ENCODE data around the gene ZNF474.

Gene ZNF474

GRCh38 chr5:122114501-122114900 is 14.8 kb upstream of the ZNF474 start:
- in situ Hi-C loops (cut with MboI; ENCODE audit: low sequenced_read_pairs), result no loop called here

- in situ Hi-C loops (cut with MboI; ENCODE audit: low sequenced_read_pairs), result no loop called here
These were observed 10.9 kb upstream of the ZNF474 start for GRCh38 chr5:122118356-122118948.

GRCh38 chr5:122119205-122119604 is 10.1 kb upstream of the ZNF474 start:
- in situ Hi-C loops (cut with MboI; ENCODE audit: low sequenced_read_pairs), result no loop called here

GRCh38 chr5:122120493-122120892 is 8.9 kb upstream of the ZNF474 start:
- in situ Hi-C loops (cut with MboI; ENCODE audit: low sequenced_read_pairs), result no loop called here

- in situ Hi-C loops (cut with MboI; ENCODE audit: low sequenced_read_pairs), result no loop called here
These were observed 8.4 kb upstream of the ZNF474 start for GRCh38 chr5:122120957-122121356.

- in situ Hi-C loops (cut with MboI; ENCODE audit: low sequenced_read_pairs), result no loop called here
These were observed 7.6 kb upstream of the ZNF474 start for GRCh38 chr5:122121479-122122465.

GRCh38 chr5:122124766-122125165 is 4.6 kb upstream of the ZNF474 start:
- in situ Hi-C loops (cut with MboI; ENCODE audit: low sequenced_read_pairs), result no loop called here

GRCh38 chr5:122126177-122126755 is 3.1 kb upstream of the ZNF474 start:
- in situ Hi-C loops (cut with MboI; ENCODE audit: low sequenced_read_pairs), result no loop called here

- in situ Hi-C loops (cut with MboI; ENCODE audit: low sequenced_read_pairs), result no loop called here
These were observed 2.5 kb upstream of the ZNF474 start for GRCh38 chr5:122126756-122127321.

- in situ Hi-C loops (cut with MboI; ENCODE audit: low sequenced_read_pairs), result no loop called here
These were observed 806 bp downstream of the ZNF474 start for GRCh38 chr5:122130152-122130551.

GRCh38 chr5:122137702-122138101 is 8.4 kb downstream of the ZNF474 start:
- in situ Hi-C loops (cut with MboI; ENCODE audit: low sequenced_read_pairs), result no loop called here

GRCh38 chr5:122138356-122138755 is 9.0 kb downstream of the ZNF474 start:
- in situ Hi-C loops (cut with MboI; ENCODE audit: low sequenced_read_pairs), result no loop called here

GRCh38 chr5:122140900-122141299 is 11.6 kb downstream of the ZNF474 start:
- in situ Hi-C loops (cut with MboI; ENCODE audit: low sequenced_read_pairs), result no loop called here

GRCh38 chr5:122141751-122142150 is 12.4 kb downstream of the ZNF474 start:
- in situ Hi-C loops (cut with MboI; ENCODE audit: low sequenced_read_pairs), result no loop called here

- in situ Hi-C loops (cut with MboI; ENCODE audit: low sequenced_read_pairs), result no loop called here
These were observed 13.3 kb downstream of the ZNF474 start for GRCh38 chr5:122142480-122143164.

GRCh38 chr5:122144236-122144635 is 14.9 kb downstream of the ZNF474 start:
- in situ Hi-C loops (cut with MboI; ENCODE audit: low sequenced_read_pairs), result no loop called here

GRCh38 chr5:122145906-122146305 is 16.6 kb downstream of the ZNF474 start:
- in situ Hi-C loops (cut with MboI; ENCODE audit: low sequenced_read_pairs), result no loop called here

GRCh38 chr5:122149321-122150090 is 20.2 kb downstream of the ZNF474 start:
- in situ Hi-C loops (cut with MboI; ENCODE audit: low sequenced_read_pairs), result no loop called here

- in situ Hi-C loops (cut with MboI; ENCODE audit: low sequenced_read_pairs), result no loop called here
These were observed 20.9 kb downstream of the ZNF474 start for GRCh38 chr5:122150215-122150614.

GRCh38 chr5:122151640-122152039 is 22.3 kb downstream of the ZNF474 start:
- in situ Hi-C loops (cut with MboI; ENCODE audit: low sequenced_read_pairs), result no loop called here

Measured in HL-60/S4 (cell line).